NCI-H1417 (cell line): Measurements from ENCODE around the gene CLPTM1.
A peak's percentile ranks its signal among the peaks of the same experiment; 100 is the strongest.
"Not testable (repeated sequence)": the region's sequence is repeated elsewhere in the genome, so short reads cannot be mapped to it uniquely, and the experiment has no call there.

Experiments
- DNase-seq, 3 experiments: peaks; one replicate each; lab custom pipeline; 2025; lab: John Stamatoyannopoulos, UW

Gene CLPTM1

DNA sequence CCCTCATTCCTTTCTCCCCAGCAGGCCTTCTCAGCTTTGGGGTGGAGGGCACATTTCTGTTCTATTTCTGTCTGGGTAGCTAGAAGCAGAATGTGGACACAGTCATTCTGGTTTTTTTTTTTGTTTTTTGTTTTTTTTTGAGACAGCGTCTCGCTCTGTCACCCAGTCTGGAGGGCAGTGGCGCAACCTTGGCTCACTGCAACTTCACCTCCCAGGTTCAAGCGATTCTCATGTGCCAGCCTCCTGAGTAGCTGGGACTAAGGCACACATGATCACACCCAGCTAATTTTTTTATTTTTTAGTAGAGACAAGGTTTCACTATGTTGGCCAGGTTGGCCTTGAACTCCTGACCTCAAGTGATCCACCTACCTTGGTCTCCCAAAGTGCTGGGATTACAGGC lies 20.3 kb downstream of the CLPTM1 start:
- no peak for DNase-seq

DNA sequence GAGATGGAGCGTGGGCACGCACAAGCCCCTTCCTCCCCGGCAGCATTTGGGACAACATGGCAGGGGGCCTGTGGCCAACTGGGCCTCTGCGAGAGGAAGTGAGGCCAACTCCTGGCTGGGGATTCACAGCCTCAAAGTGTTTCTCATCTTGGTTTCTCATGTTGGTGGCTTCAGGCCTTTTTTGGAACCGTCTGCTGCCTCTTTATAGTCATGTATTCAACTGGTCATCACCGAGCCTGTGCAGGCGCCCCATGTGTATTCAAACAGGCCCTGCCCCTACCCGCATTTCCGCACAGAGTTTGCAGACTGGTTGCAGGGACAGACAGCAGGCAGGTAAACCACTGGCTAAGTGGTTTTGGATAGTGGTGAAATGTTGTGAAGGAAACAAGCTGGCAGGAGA lies 28.8 kb downstream of the CLPTM1 start:
- DNase-seq, result no peak

DNA sequence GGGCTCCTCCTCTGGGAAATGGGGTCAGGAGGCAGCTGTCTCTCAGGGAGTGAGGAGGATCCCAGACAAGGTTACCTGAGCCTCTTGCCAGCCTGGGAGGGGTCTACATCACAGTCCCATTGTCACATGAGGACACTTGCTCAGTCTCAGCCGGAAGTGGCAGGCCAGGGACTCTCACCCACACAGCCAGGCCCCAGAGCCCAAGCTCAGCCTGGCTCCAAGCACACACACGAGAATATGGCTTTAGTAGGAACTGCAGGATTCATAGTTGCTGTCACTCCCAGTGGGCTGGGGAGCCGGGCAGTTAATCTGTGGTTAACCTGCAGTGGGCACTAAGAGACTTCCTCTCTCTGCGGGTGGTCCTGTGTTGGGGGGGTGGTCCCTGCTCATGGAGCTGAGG lies 30.3 kb downstream of the CLPTM1 start:
- DNase-seq, result no peak

DNA sequence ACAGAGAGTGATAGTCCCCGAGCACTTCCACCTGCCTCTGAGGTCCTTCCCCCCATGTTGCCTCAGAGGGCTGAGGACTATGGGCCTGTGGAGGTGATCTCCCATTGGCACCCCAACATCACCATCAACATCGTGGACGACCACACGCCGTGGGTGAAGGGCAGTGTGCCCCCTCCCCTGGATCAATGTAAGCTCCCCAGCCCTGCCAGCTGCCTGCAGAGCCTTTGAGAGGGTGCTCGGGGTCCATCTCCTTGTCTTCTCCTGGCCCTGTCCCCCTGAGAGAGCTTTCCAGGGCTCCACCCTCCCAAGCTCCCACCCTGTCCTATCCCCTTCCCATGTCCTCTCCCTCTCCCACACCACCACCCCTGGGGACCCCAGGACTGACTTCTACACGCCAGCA lies 31.2 kb downstream of the CLPTM1 start:
- no peak for DNase-seq

DNA sequence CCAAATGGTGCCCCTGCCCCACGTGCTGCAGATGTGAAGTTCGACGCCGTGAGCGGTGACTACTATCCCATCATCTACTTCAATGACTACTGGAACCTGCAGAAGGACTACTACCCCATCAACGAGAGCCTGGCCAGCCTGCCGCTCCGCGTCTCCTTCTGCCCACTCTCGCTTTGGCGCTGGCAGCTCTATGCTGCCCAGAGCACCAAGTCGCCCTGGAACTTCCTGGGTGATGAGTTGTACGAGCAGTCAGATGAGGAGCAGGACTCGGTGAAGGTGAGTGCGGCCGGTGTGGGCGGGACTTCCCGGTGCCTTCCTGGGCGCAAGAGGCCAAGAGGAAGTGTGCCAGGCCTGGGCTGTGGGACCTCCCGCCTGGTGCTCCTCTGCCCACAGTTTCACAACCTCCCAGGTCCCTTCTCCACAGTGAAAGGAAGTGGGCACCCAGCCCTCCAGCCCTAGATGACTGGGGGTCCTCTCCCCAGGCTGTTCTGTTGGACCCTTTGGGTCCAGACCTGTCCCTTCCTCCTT lies 32.0 kb downstream of the CLPTM1 start:
- DNase-seq, result no peak

DNA sequence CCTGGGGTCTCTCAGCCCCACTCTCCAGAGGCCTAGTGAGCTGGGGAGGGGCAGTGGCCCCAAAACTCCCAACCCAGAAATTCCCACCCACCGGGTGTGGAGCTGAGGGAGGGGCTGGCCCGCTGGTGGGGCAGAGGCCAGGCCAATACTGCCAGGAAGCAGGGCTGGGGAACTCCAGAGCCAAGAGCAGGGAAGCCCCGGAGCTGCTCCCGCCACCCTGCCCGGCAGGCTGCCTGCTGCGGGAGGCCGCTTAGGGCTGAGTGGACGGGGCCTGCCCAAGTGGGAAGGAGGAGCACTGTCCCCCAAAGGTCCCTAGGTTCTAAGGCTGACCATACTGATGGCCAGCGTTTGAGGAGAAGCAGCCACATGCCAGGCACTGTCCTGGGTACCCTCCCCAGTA lies 33.1 kb downstream of the CLPTM1 start:
- no peak for DNase-seq

DNA sequence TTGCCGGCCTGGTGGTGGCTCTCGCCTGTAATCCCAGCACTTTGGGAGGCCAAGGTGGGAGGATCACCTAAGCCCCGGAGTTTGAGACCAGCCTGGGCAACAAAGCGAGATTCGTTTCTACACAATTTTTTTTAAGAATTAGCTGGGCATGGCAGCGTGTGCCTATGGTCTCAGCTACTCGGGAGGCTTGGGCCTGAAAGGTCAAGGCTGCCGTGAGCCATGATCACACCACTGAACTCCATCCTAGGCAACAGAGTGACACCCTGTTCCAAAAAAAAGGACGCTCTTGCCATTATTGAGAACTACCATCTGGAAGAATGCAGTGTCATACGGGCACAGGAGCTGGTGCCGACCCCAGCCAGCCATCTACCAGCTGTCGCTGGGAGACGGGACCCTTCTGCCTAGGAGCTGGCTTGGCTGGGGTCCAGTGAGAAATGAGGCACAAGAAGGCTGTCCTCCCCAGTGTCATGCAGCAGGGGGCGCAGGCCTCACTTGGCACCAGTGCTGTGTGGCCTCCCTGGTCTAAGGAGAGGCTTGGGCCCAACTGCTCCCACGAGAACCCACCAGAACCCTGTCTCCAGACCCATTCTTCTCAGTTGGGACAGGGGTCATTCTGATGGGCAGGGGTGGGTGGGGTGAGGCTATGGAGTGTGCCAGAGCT lies 33.8 kb downstream of the CLPTM1 start:
- DNase-seq, result peak; percentile 2 to 13 (median 6)

DNA sequence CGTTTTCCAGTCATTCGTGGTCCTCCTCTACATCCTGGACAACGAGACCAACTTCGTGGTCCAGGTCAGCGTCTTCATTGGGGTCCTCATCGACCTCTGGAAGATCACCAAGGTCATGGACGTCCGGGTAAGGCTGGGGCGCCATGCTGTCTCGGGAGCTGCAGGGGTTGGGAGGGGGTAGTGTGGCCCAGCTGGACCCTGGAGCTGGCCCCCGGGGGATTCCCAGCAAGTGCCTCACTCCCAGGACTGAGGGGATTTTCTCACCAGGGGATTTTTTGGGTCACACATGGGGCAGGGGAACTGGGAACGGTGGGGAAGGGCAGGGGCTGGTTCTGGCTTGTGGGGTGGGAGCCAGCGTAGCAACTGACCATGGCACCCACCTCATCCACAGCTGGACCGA lies 35.3 kb downstream of the CLPTM1 start:
- DNase-seq, result no peak

DNA sequence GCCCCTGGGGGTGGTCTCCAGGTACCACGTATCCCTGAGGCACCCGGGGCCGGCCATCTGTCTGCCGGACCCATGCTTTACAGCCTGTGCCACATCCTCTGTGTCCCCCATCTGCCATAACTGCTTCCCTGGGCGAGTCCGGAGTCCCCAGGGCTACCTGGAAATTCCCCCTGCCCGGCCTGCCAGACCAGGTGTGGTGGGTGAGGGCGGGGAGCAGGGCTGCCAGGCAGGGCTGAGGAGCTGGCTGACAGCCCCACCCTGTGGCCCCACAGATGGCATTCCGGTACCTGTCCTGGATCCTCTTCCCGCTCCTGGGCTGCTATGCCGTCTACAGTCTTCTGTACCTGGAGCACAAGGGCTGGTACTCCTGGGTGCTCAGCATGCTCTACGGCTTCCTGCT lies 35.8 kb downstream of the CLPTM1 start:
- no peak for DNase-seq

DNA sequence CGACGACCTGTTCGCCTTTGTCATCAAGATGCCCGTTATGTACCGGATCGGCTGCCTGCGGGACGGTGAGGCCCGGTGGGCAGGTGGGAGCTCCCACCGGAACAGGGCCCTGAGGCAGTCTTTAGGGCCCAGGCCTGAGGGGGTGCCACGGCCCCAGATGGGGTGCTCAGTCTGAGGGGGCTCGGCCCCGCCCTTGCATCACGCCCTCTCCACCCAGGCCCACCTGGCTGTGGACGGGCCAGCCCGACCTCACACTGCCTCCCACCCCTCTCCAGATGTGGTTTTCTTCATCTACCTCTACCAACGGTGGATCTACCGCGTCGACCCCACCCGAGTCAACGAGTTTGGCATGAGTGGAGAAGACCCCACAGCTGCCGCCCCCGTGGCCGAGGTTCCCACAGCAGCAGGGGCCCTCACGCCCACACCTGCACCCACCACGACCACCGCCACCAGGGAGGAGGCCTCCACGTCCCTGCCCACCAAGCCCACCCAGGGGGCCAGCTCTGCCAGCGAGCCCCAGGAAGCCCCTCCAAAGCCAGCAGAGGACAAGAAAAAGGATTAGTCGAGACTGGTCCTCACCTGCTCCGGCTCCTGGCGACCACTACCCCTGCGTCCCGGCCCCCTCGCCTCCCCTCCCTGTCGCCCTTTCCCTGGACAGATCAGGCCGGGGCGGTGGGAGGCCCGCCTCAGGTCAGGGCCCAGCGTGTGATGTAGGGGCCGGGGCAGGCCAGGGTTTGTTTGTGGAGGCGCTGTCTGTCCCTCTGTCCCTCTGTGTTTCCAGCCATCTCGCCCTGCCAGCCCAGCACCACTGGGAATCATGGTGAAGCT lies 37.4 kb downstream of the CLPTM1 start:
- no peak for DNase-seq

DNA sequence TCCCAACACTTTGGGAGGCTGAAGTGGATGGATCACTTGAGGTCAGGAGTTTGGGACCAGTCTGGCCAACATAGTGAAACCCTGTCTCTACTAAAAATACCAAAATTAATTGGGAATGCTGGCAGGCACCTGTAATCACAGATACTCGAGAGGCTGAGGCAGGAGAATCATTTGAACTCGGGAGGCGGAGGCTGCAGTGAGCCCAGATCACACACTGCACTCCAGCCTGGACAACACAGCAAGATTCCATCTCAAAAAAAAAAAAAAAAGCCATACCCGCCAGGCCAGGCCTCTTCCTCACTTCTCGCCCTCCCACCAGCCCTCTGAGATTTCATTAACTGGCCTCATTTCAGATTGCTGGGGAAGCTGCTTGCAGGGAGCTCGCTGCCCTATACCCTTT lies 38.3 kb downstream of the CLPTM1 start:
- no peak for DNase-seq

DNA sequence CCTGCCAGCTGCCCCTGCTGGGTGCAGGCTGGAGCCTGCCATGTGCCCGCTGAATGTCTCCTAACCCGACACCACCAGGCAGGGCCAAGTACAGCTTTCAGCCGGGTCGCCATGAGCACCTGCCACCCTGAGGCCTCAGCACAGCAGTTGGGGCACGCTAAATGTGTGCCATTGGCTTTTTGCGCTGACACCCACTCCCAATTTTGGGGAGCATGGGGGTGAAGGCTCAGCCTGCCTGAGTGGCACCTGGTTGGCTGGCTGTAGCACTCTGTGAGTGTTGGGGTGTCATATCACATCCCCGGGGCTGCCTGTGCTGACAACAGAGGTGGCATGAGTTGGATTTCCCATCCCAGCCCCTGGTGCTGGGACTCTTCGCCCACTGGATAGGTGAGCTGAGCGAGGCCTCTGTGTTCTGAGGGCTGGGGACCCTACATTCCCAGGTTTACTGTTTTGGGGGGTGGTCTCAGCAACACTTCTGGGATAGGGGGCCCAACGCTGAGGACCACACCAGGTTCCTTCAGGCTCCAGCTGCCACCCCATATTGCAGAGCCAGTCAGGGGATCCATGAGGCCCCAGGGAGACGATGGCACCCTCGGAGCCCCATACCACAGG lies 38.9 kb downstream of the CLPTM1 start:
- DNase-seq, result no peak

DNA sequence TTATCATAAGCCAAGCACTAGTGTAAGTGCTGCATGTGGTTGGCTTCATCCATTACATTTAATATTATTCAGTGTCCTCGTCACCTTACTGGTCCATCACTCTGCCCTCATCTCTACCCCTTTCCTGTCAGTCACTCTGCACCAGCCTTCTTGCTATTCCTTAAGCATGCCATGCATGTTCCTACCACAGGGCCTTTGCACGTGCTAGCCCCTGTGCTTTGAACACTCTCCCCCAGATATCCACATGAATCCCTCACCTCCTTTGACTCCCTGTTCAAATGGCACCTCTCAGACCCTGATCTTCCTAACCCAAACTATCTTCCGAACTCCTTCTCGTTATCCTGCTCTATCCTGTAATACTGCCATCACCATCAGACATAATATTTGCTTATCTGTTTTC lies 42.8 kb downstream of the CLPTM1 start:
- DNase-seq, result no peak

DNA sequence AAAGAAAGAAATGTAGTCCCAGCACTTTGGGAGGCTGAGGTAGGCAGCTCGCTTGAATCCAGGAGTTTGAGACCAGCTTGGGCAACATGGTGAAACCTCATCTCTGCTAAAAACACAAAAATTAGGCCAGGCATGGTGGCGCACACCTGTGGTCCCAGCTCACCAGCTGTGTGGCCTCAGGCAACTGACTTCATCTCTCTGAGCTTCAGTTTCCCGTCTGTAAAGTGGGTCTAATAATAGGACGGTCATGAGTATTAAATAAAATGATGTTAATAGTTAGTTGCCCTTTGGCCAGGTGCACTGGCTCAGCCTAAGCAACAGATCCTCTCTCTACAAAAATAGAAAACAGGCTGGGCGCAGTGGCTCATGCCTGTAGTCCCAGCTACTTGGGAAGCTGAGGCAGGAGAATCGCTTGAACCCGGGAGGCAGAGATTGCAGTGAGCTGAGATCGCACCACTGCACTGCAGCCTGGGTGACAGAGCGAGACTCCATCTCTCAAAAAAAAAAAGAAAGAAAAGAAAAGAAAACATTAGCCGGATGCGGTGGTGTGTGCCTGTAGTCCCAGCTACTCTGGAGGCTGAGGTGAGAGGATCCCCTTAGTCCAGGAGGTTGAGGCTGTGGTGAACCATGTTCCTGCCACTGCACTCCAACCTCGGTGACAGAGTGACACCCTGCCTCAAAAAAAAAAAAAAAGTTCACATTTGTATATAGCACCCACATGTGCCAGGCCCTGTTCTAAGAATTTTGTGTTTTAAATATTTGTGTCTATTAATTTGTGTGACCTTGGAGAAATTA lies 44.1 kb downstream of the CLPTM1 start:
- DNase-seq, result not testable (repeated sequence)

DNA sequence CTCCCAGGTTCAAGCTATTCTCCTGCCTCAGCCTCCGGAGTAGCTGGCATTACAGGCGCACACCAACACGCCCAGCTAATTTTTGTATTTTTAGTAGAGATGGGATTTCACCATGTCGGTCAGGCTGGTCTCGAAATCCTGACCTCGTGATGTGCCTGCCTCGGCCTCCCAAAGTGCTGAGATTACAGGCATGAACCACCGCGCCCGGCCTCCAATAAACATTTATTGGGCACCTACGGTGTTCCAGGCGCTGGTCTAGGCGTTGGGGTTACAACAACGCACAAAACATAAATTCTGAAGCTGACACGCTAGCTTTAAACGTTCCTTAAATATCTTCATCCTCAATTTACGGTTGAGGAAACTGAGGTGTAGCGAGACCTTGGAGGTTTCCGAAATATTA lies 45.5 kb downstream of the CLPTM1 start:
- not testable (repeated sequence) for DNase-seq

DNA sequence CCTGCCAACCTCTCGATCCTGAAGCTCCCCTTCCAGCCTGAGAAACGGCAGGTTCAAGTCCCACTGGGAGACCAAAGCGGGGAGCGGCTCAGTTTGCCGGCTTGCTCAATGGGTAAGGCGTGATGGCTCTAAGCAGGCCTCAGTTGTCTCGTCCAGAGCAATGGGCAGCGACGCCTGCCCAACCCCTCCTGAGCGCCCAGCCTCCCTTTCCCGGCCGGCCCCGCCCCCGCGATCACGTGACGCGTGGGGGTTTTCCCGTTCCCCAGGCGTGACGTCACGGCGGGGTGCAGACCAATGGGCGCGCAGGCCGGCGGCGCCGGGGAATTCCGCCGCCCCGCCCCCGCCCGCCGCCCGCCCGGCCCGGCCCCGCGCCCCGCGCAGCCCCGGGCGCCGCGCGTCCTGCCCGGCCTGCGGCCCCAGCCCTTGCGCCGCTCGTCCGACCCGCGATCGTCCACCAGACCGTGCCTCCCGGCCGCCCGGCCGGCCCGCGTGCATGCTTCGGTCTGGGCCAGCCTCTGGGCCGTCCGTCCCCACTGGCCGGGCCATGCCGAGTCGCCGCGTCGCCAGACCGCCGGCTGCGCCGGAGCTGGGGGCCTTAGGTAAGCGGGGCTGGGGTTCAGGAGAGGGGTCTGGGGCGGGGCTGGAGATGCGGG lies 46.0 kb downstream of the CLPTM1 start, which contains the start of gene RELB:
RELB (plus strand) TSS at position 378 of the 653 bp plus-strand sequence; CDS start at position 494, 116 bp downstream.
- peak; percentile 77 to 93 (median 82) for DNase-seq

DNA sequence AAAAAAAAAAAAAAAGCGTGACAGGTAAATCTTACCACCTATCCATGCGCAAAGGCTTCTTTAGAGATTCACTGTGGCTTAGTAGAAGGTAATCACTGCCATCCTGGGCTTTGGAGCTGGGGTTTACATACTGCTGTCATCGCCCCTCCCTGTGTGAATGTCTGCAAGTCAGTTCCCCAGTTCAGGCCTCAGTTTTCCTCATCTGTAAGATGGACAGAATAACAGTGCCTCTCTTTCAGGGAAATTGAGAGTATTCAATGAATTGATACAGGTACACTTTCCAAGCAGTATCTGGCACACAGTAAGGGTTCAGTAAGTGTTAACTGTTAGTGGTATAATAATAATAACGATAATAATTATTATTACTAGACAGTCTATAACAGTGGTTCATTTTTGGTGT lies 48.3 kb downstream of the CLPTM1 start:
- DNase-seq, result no peak

DNA sequence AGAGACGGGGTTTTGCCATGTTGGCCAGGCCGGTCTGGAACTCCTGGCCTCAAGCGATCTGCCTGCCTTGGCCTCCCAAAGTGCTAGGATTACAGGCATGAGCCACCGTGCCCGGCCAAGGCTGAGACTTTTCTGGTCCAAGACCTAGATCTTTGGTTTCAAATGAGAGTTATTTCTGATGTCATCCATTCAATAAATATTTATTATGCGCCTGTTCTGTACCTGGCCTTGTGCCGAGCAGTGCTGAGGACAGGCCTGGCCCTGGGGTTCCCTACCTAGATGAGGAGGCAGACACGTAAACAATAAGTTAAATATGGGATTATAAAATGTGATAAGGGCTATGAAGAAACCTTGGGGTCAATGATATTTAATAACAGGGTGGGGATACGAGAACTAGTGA lies 50.6 kb downstream of the CLPTM1 start:
- DNase-seq, result no peak

DNA sequence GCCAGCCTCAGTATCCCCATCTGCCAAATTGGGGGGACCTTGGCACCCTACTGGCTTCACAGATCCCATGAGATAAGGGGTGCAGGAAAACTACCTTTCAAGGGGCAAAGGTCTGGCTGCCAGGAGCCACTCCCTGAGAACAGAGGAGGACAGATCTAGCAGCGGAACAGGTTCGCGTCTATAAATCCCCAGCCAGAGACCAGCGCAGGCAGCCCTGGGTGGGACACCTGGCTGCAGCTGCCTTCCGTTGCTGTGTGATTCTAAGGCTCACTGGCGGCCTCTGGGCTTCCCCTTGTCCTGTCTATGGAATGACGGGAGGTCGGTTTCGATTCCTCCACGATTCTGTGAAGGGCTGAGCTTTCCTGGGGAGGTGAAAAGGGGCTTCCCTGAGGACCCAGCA lies 53.4 kb downstream of the CLPTM1 start:
- DNase-seq, result no peak

DNA sequence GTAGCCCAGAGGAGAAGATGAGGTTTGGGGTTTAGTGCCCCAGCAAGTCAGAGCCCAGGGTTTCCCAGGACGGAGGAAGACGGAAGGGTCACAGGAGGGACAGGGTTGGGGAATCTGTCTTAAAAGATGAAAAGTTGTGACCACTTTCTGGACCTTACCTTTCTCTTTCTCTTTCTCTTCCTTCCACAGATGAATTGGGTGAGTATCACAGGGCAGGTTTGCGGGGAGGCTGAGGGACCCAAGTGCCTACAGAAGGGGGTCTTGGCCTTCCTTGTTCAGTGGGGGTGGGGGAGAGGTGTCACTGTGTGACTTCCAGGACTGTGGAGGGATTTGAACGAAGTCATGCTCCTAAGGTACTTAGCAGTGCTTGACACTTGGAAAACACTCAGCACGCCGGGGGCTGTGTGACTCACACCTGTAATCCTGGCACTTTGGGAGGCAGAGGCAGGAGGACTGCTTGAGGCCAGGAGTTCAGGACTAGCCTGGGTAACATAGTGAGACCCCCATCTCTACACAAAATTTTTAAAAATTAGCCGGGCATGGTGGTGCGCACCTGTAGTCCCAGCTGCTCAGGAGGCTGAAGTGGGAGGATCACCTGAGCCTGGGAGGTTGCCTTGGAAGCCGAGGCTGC lies 54.6 kb downstream of the CLPTM1 start:
- no peak for DNase-seq

DNA sequence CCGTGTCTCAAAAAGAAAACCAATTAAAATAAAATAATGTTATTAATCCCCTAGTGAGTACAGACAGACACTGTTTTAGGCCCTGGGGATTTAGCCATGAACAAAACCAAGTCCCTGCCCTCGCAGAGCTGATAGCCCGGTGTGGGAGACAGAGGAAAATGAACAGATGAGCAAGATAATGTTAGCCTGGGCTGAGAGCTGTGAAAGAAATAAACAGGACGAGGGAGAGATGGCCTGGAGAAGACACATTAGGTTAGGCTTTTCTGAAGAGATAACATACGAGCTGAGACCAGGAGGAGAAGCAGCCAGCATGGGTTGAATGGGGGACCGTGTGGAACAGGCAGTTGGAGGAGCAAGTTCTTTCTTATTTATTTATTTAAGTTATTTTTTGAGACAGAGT lies 55.1 kb downstream of the CLPTM1 start:
- no peak for DNase-seq
